Measurements from ENCODE around the gene POLR3H.

POLR3H gene

GRCh38 chr22:41488596-41489385 lies 55.5 kb downstream of the POLR3H start:
- H3K27me3 ChIP-seq (ENCODE audit: control insufficient read depth, low read length), result no peaks in the 10 kb centered on the region
- no peaks in the 10 kb centered on the region for H3K4me1 ChIP-seq (ENCODE audit: control insufficient read depth, low read length)
- H3K4me2 ChIP-seq (ENCODE audit: low read length), result no peak overlapping the region
- H3F3A ChIP-seq (ENCODE audit: control insufficient read depth, insufficient read depth), result no peaks in the 10 kb centered on the region
- peaks cover 9% of the 10 kb centered on the region; the same call in 1 of the 2 replicates for H3K36me3 ChIP-seq (ENCODE audit: control insufficient read depth, low read length)
- H3K4me3 ChIP-seq (ENCODE audit: low read length), result no peak overlapping the region
- H4K20me1 ChIP-seq (ENCODE audit: control insufficient read depth, insufficient read depth, low read depth, low read length), result no peaks in the 10 kb centered on the region; the same call in 1 of the 2 replicates
- peaks cover 95% of the 10 kb centered on the region for H3K79me2 ChIP-seq (ENCODE audit: control insufficient read depth, low read length)
- no peaks in the 10 kb centered on the region for H3K9me3 ChIP-seq (ENCODE audit: control insufficient read depth, insufficient read depth, low read length)
- H3K27ac ChIP-seq (ENCODE audit: low read depth, low read length), result no peak overlapping the region
- TF ChIP-seq, protein P1, sequence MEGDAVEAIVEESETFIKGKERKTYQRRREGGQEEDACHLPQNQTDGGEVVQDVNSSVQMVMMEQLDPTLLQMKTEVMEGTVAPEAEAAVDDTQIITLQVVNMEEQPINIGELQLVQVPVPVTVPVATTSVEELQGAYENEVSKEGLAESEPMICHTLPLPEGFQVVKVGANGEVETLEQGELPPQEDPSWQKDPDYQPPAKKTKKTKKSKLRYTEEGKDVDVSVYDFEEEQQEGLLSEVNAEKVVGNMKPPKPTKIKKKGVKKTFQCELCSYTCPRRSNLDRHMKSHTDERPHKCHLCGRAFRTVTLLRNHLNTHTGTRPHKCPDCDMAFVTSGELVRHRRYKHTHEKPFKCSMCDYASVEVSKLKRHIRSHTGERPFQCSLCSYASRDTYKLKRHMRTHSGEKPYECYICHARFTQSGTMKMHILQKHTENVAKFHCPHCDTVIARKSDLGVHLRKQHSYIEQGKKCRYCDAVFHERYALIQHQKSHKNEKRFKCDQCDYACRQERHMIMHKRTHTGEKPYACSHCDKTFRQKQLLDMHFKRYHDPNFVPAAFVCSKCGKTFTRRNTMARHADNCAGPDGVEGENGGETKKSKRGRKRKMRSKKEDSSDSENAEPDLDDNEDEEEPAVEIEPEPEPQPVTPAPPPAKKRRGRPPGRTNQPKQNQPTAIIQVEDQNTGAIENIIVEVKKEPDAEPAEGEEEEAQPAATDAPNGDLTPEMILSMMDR (IDR thresholded peaks at IDR 0.05; ENCODE audit: low read depth, low read length, poor library complexity, severe bottlenecking), result no peak
- no peak for TF ChIP-seq EZH2phosphoT487 (IDR thresholded peaks at IDR 0.05; ENCODE audit: borderline replicate concordance, low read length)
- no peaks in the 10 kb centered on the region for H3K9me2 ChIP-seq (replicated peaks; ENCODE audit: control insufficient read depth, low read length)

GRCh38 chr22:41488076-41488475 lies 56.2 kb downstream of the POLR3H start:
- Histone ChIP-seq H3K4me1 (ENCODE audit: control insufficient read depth, low read length) (no peaks in the 10 kb centered on the region), H3K4me2 (ENCODE audit: low read length) (no peak overlapping the region), H4K20me1 (ENCODE audit: control insufficient read depth, insufficient read depth, low read depth, low read length) (no peaks in the 10 kb centered on the region; the same call in 1 of the 2 replicates), H3K27ac (ENCODE audit: low read depth, low read length) (no peak overlapping the region), H3F3A (ENCODE audit: control insufficient read depth, insufficient read depth) (no peaks in the 10 kb centered on the region), H3K9me3 (ENCODE audit: control insufficient read depth, insufficient read depth, low read length) (no peaks in the 10 kb centered on the region), H3K36me3 (ENCODE audit: control insufficient read depth, low read length) (peaks cover 9% of the 10 kb centered on the region; the same call in 1 of the 2 replicates), H3K79me2 (ENCODE audit: control insufficient read depth, low read length) (peaks cover 95% of the 10 kb centered on the region), H3K27me3 (ENCODE audit: control insufficient read depth, low read length) (no peaks in the 10 kb centered on the region), H3K4me3 (ENCODE audit: low read length) (no peak overlapping the region), H3K9me2 (replicated peaks; ENCODE audit: control insufficient read depth, low read length) (no peaks in the 10 kb centered on the region)
- no peak for TF ChIP-seq EZH2phosphoT487 (IDR thresholded peaks at IDR 0.05; ENCODE audit: borderline replicate concordance, low read length)
- TF ChIP-seq, protein P1 (IDR thresholded peaks at IDR 0.05; ENCODE audit: low read depth, low read length, poor library complexity, severe bottlenecking), result no peak

GRCh38 chr22:41487037-41487935 lies 57.0 kb downstream of the POLR3H start:
- Histone ChIP-seq H3K36me3 (ENCODE audit: control insufficient read depth, low read length) (peaks cover 13% of the 10 kb centered on the region), H3K27ac (ENCODE audit: low read depth, low read length) (no peak overlapping the region), H3K9me3 (ENCODE audit: control insufficient read depth, insufficient read depth, low read length) (no peaks in the 10 kb centered on the region), H3K9me2 (replicated peaks; ENCODE audit: control insufficient read depth, low read length) (no peaks in the 10 kb centered on the region), H3F3A (ENCODE audit: control insufficient read depth, insufficient read depth) (no peaks in the 10 kb centered on the region), H3K4me3 (ENCODE audit: low read length) (no peak overlapping the region), H4K20me1 (ENCODE audit: control insufficient read depth, insufficient read depth, low read depth, low read length) (peaks cover 5% of the 10 kb centered on the region), H3K79me2 (ENCODE audit: control insufficient read depth, low read length) (peaks cover 95% of the 10 kb centered on the region), H3K27me3 (ENCODE audit: control insufficient read depth, low read length) (no peaks in the 10 kb centered on the region), H3K4me1 (ENCODE audit: control insufficient read depth, low read length) (peaks cover 5% of the 10 kb centered on the region), H3K4me2 (ENCODE audit: low read length) (no peak overlapping the region)
- TF ChIP-seq, protein P1 (IDR thresholded peaks at IDR 0.05; ENCODE audit: low read depth, low read length, poor library complexity, severe bottlenecking), result no peak
- no peak for TF ChIP-seq EZH2phosphoT487 (IDR thresholded peaks at IDR 0.05; ENCODE audit: borderline replicate concordance, low read length)
